ENCODE results near the gene PIP5K1C.
"Not testable (repeated sequence)": the region's sequence is repeated elsewhere in the genome, so short reads cannot be mapped to it uniquely, and the experiment has no call there.

Gene PIP5K1C

GRCh38 chr19:3628766-3629165 lies 71.5 kb downstream of the PIP5K1C start:
- not testable (repeated sequence) for DNase-seq (ENCODE audit: low read depth in 2 of 3, low spot score in 2 of 3)

- DNase-seq (ENCODE audit: low read depth in 2 of 3, low spot score in 2 of 3): no peak
Observed at GRCh38 chr19:3627351-3627723, 72.9 kb downstream of the PIP5K1C start.

GRCh38 chr19:3626473-3627350 lies 73.6 kb downstream of the PIP5K1C start, which contains the start of gene CACTIN:
Gene CACTIN, minus strand, starts transcription at chr19:3626790. Its CDS starts 28 bp downstream, at chr19:3626762.
- DNase-seq (ENCODE audit: low read depth in 2 of 3, low spot score in 2 of 3): peak; percentile 93 to 96 (median 95)

GRCh38 chr19:3625996-3626472 lies 74.2 kb downstream of the PIP5K1C start:
- DNase-seq (ENCODE audit: low read depth in 2 of 3, low spot score in 2 of 3): no peak

GRCh38 chr19:3623716-3624115 lies 76.6 kb downstream of the PIP5K1C start:
- DNase-seq (ENCODE audit: low read depth in 2 of 3, low spot score in 2 of 3): no peak

GRCh38 chr19:3622224-3622623 lies 78.0 kb downstream of the PIP5K1C start:
- no peak for DNase-seq (ENCODE audit: low read depth in 2 of 3, low spot score in 2 of 3)

- no peak for DNase-seq (ENCODE audit: low read depth in 2 of 3, low spot score in 2 of 3)
Observed at GRCh38 chr19:3621689-3622088, 78.6 kb downstream of the PIP5K1C start.

GRCh38 chr19:3620817-3621547 lies 79.3 kb downstream of the PIP5K1C start:
- no peak for DNase-seq (ENCODE audit: low read depth in 2 of 3, low spot score in 2 of 3)

GRCh38 chr19:3620145-3620816 lies 80.0 kb downstream of the PIP5K1C start:
- no peak for DNase-seq (ENCODE audit: low read depth in 2 of 3, low spot score in 2 of 3)

GRCh38 chr19:3619631-3620012 lies 80.6 kb downstream of the PIP5K1C start:
- DNase-seq (ENCODE audit: low read depth in 2 of 3, low spot score in 2 of 3): no peak

GRCh38 chr19:3618811-3619630 lies 81.2 kb downstream of the PIP5K1C start:
- DNase-seq (ENCODE audit: low read depth in 2 of 3, low spot score in 2 of 3): no peak

- peak in 1 of 3 experiments; percentile 58 for DNase-seq (ENCODE audit: low read depth in 2 of 3, low spot score in 2 of 3)
Observed at GRCh38 chr19:3618144-3618810, 82.0 kb downstream of the PIP5K1C start.

GRCh38 chr19:3617463-3617862 lies 82.8 kb downstream of the PIP5K1C start:
- no peak for DNase-seq (ENCODE audit: low read depth in 2 of 3, low spot score in 2 of 3)

GRCh38 chr19:3615524-3616135 lies 84.6 kb downstream of the PIP5K1C start:
- DNase-seq (ENCODE audit: low read depth in 2 of 3, low spot score in 2 of 3): no peak

GRCh38 chr19:3614858-3615505 lies 85.3 kb downstream of the PIP5K1C start:
- DNase-seq (ENCODE audit: low read depth in 2 of 3, low spot score in 2 of 3): no peak

GRCh38 chr19:3613818-3614661 lies 86.2 kb downstream of the PIP5K1C start:
- no peak for DNase-seq (ENCODE audit: low read depth in 2 of 3, low spot score in 2 of 3)

- no peak for DNase-seq (ENCODE audit: low read depth in 2 of 3, low spot score in 2 of 3)
Observed at GRCh38 chr19:3612901-3613741, 87.1 kb downstream of the PIP5K1C start.
